ENCODE results near the gene SPRR2B.
"Not testable (repeated sequence)": the region's sequence is repeated elsewhere in the genome, so short reads cannot be mapped to it uniquely, and the experiment has no call there.

Gene SPRR2B

GRCh38 chr1:153071511-153071910 is at the start of gene SPRR2B:
Gene SPRR2B, minus strand, starts transcription at chr1:153071611. Its CDS starts 772 bp downstream, at chr1:153070839.
- DNase-seq (ENCODE audit: low read depth): no peak

GRCh38 chr1:153120945-153121344 is 49.5 kb upstream of the SPRR2B start:
- no peak for DNase-seq (ENCODE audit: low read depth)

GRCh38 chr1:153119491-153119971 is 48.1 kb upstream of the SPRR2B start:
- no peak for DNase-seq (ENCODE audit: low read depth)

GRCh38 chr1:153115264-153115663 is 43.9 kb upstream of the SPRR2B start:
- DNase-seq (ENCODE audit: low read depth): not testable (repeated sequence)

- no peak for DNase-seq (ENCODE audit: low read depth)
Observed at GRCh38 chr1:153113416-153113815, 42.0 kb upstream of the SPRR2B start, which contains the start of gene SPRR2F. Gene SPRR2F, minus strand, starts transcription at chr1:153113516. Its CDS starts 783 bp downstream, at chr1:153112733.

GRCh38 chr1:153112454-153112853 is 41.0 kb upstream of the SPRR2B start:
- DNase-seq (ENCODE audit: low read depth): not testable (repeated sequence)

GRCh38 chr1:153100245-153100644 is 28.8 kb upstream of the SPRR2B start:
- DNase-seq (ENCODE audit: low read depth): no peak

GRCh38 chr1:153099461-153100045 is 28.1 kb upstream of the SPRR2B start:
- no peak for DNase-seq (ENCODE audit: low read depth)

GRCh38 chr1:153095764-153096163 is 24.4 kb upstream of the SPRR2B start:
- no peak for DNase-seq (ENCODE audit: low read depth)

- DNase-seq (ENCODE audit: low read depth): no peak
Observed at GRCh38 chr1:153094426-153094825, 23.0 kb upstream of the SPRR2B start, which contains the start of gene SPRR2E. Gene SPRR2E, minus strand, starts transcription at chr1:153094526. Its CDS starts 775 bp downstream, at chr1:153093751.

- no peak for DNase-seq (ENCODE audit: low read depth)
Observed at GRCh38 chr1:153087652-153088051, 16.2 kb upstream of the SPRR2B start.

GRCh38 chr1:153081736-153082135 is 10.3 kb upstream of the SPRR2B start:
- DNase-seq (ENCODE audit: low read depth): no peak

GRCh38 chr1:153072806-153073726 is 1.7 kb upstream of the SPRR2B start:
- DNase-seq (ENCODE audit: low read depth): no peak

GRCh38 chr1:153070243-153070642 is 1.2 kb downstream of the SPRR2B start:
- no peak for DNase-seq (ENCODE audit: low read depth)

- DNase-seq (ENCODE audit: low read depth): no peak
Observed at GRCh38 chr1:153058826-153059784, 12.3 kb downstream of the SPRR2B start.

- DNase-seq (ENCODE audit: low read depth): no peak
Observed at GRCh38 chr1:153058154-153058553, 13.3 kb downstream of the SPRR2B start.

GRCh38 chr1:153057375-153057774 is 14.0 kb downstream of the SPRR2B start, which contains the start of gene SPRR2A:
Gene SPRR2A, minus strand, starts transcription at chr1:153057512. Its CDS starts 777 bp downstream, at chr1:153056735.
- DNase-seq (ENCODE audit: low read depth): no peak

GRCh38 chr1:153056111-153056510 is 15.3 kb downstream of the SPRR2B start:
- DNase-seq (ENCODE audit: low read depth): not testable (repeated sequence)

- no peak for DNase-seq (ENCODE audit: low read depth)
Observed at GRCh38 chr1:153049211-153049610, 22.2 kb downstream of the SPRR2B start.

GRCh38 chr1:153040950-153041631 is 30.3 kb downstream of the SPRR2B start, which contains the start of gene SPRR2D:
Gene SPRR2D, minus strand, starts transcription at chr1:153041120. Its CDS starts 774 bp downstream, at chr1:153040346.
- no peak for DNase-seq (ENCODE audit: low read depth)

- no peak for DNase-seq (ENCODE audit: low read depth)
Observed at GRCh38 chr1:153035211-153035610, 36.2 kb downstream of the SPRR2B start.

All from activated T-cell treated with anti-CD3 and anti-CD28 coated beads for 1 hour (primary cell).